HTERT RPE-1 (cell line): ENCODE data around the gene CNTNAP2.

Source experiments
- in situ Hi-C: fragments of 300-500 bp; cut with MboI; formaldehyde crosslinking; loops from 4 replicates; pipeline ENCODE4 v1.14.3; 2020; ENCODE audit warnings: low sequenced_read_pairs

Gene CNTNAP2

DNA sequence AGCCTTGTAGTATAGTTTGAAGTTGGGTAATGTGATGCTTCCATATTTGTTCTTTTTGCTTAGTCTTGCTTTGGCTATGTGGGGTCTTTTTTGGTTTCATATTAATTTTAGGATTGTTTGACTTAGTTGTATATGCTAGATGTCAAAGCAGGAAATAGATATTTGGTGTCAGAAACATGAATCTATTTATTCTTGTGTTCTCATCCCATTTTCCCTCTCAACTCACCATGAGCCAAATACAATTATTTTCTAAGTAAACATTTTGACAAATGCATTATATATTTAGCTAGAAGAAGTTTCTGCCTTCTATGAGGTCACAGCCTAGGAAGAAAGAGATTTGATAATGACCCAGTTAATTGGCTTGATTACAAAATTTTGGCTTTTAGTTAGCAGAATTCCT is 1313.4 kb downstream of the CNTNAP2 start:
- in situ Hi-C loops, result no loop called here

DNA sequence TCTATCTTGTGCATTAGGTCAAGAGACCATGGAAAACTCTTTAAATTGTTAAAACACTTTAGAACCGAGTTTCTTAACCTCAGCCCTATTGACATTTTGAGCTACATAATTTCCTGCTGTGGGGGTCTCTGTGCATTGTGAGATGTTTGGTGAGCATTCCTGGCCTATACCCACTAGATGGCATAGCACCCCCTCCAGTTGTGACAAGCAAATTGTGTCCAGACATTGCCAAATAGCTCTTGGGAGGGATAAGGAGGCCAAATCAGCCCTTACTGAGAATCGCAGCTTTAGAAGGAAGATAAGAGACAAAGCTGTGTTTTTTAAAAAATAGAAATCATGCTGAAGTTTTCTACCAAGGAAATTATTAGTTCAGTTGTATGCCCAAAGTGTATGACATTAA is 1315.5 kb downstream of the CNTNAP2 start:
- in situ Hi-C loops, result no loop called here

DNA sequence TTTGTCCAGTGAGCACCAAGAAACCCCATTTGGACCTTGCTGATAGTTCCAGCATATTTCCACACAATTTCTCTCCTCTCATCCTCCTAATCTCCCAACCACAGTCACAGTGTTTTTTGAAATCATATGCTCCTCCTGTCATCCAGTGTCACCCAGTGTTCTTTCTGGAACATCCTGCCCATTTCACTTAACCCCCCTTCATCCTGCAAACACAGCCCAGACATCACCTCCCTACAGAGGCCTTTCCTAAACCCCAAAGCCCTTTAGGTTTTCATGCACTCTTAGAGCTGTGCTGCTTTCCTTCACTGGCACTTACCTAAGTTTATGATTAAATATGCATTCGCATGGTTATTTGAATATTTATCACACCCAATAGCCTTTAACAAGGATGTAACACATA is 1316.0 kb downstream of the CNTNAP2 start:
- in situ Hi-C loops, result no loop called here

DNA sequence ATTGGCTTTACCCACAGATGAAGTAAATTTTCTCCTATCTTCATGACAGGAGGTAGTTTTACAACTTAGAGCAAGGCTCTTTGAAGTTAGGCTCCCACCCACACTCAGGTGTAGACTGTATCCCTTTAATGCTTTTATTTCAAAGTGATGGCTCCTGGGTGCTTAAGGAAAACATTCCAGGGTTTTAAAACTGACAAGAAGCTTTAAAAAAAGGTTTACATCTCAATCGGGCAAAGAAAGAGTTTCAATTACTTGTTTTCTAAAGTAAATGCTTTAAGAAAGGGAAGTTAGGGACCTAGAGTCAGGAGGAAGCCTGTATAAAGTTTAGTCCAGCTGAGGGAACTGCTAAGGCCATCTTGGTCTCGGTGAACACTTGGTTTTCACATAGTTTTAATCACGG is 1320.1 kb downstream of the CNTNAP2 start:
- in situ Hi-C loops, result no loop called here

DNA sequence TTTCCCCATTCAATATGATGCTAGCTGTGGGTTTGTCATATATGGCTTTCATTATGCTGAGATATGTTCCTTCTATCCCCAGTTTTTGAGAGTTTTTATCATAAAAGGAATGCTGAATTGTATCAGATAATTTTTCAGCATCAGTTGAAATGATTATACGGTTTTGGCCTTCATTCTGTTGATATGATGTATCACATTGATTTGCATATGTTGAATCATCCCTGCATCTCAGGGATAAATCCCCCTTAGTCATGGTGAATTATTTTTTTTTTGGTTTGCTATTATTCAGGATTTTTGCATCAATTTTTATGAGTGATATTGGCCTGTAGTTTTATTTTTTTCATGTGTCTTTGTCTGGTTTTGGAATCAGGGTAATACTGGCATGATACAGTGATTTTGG is 1321.6 kb downstream of the CNTNAP2 start:
- in situ Hi-C loops, result no loop called here

DNA sequence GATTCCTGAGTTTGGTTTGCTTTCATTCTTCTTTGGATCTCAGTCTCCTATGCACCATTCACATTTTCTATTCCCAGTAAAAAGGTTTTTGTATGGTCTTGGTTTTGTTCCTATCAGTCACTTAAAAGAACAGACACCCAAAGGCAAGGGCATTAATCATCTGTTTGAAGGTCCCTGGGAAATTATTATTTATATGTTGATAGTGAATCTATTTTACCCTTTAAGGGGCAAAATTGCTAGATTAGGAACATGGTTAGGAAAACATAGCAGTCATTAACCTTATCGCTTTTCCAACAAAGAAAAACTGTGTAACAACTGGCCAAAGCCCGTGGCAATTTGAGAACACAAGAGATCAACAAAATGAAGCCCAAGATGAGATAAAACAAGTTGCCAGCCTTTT is 1327.3 kb downstream of the CNTNAP2 start:
- in situ Hi-C loops, result no loop called here

DNA sequence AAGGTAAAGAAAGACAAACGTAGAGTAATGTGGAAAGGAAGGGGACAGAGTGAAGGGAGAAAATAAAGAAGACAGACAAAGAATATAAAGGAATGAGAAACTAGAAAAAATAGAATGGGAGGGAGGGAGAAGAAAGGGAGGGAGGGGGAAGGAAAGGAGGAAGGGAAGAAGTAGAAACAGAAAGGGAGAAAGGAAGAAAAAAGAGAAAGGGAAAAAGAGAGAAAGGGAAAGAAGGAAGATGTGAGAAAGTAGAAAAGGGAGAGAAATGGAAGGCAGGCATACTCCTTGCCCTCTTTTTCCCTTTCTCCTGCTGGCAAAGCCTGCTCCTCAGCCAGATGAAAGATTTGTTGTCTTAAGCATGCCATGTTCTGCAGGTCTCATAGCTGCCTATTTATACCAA is 1336.2 kb downstream of the CNTNAP2 start:
- in situ Hi-C loops, result no loop called here

DNA sequence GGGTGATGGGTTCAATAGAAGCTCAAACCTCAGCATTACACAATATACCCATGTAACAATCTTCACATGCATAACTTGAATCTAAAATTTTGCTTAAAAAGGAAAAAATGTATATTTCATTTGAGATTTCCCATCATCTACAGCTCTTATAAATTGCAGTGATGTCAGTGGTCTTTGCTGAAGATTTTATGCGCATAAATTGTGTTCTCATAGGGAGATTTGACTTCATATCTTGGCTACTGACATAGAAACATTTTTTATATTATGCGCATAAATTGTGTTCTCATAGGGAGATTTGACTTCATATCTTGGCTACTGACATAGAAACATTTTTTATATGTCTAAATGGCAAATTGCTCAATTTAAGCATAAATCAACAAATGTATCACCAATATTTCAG is 1348.6 kb downstream of the CNTNAP2 start:
- in situ Hi-C loops, result no loop called here

DNA sequence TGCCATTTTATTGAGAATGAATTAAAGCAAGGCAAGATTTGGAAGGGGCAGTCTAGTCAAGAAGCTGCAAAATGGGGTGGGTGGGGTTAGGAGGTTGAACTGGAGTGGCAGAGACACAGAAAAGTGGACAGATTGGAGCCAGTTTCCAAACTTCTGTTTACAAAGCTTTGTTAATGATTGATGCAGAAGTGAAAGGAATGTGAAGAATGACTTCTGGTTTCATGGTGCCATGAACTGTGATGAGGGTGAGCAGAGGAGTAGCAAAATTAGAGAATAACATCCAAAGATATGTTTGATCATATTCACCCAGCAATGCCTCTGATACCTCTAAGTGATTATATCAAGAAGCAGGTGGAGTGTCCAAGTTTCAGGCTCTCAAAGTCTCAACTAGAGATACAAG is 1356.0 kb downstream of the CNTNAP2 start:
- in situ Hi-C loops, result no loop called here

DNA sequence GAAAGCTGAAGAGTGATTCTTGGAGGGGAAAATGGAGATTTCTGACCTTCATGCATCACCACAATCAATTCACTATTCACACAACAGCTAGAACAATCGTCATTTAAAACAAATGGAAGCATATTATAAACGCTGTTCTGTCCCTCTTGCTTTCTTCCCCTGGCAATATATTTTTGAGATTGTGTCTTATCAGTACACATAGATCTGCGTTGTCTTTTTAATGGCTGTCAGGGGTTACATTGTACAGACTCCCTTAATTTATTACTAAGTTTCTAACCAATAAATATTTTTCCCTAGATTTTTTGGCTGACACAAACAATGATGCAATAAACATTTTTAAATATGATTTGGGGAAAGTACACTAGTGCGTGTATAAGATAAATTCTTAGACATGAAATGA is 1358.3 kb downstream of the CNTNAP2 start:
- in situ Hi-C loops, result no loop called here

DNA sequence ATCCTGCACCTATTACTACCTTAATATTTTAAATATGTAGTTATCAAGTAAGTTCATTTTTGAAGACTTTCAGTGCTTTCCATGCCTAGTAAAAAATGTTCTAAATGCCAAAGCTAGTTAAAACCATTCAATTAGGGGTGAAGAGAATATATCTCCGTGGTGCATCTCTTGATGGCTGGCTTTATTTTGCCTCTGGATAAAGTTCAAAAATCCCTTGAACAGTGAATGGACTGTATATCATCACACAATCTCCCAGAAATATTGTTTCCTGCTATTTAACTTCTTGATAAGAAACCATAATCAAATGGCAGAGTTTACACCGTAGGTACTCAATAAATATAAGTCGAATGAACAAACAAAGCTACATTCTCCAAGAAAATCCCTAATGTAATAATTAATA is 1360.9 kb downstream of the CNTNAP2 start:
- in situ Hi-C loops, result no loop called here

DNA sequence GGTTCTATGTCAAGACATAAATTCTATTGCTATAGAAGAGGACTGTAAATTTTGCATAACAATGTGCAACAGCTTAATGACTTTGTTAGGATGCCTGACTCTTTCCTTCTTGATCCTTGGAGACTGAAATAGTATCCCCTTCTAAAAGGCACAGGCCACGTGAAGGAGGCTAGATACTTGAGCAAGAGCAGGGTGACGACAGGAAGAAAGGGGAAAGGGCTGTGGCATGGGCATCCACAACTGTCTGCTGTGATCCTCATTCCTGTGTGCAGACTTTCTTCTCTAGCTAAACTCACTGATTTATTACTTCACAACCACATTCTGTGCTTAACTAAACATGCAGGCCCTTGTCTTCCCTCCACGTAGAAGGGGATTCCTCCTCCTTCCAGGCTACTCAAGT is 1362.2 kb downstream of the CNTNAP2 start:
- in situ Hi-C loops, result no loop called here

DNA sequence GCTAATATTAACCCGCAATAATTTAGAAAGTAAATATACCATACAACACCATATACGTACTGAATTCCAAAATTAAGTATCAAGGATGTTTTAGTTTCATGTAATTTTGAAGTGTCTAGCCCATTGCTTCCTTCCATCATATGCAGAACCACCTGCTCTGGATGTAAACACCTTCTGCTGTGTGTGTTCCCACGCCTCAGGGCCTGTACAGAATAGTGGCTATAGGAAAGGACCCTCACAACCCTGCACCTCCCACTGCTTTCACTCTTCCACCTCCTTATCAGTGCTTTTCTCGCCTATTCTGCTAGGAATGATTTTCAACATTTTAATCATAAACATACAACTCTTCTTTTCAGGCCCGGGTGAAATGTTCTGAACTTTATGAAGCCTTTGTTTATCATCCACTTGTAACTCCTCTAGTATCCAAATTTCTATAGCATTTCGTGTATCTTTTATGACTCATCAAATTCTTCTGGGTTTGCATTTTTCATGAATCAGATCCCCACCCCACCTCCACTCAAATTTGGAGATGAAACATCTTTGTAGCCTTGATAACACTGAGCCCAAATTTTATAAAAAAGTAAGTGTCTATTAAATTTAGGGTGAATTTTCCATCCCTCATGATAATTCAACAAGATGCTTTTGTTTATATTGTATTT is 1367.2 kb downstream of the CNTNAP2 start:
- in situ Hi-C loops, result no loop called here

DNA sequence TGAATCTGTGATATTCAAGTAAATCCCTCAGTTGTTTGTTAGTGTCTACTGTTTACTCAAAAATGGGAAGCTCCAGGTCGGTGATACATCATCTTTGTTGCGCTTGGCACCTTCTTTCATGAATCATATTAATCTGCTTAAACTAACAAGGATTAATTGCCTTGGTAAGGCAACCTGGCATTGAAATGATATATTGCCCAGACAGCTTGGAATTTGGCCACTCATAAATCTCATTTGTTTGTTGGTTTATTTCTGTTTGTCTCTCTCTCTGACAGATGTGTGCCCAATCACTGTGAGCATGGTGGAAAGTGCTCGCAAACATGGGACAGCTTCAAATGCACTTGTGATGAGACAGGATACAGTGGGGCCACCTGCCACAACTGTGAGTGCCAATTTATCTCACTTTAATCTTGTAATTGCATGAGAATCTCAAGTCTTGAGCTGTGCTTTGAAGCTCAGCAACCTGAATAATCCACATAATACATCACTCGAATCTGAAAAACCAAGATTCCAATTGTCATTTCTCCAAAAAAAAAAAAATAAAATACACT is 1369.1 kb downstream of the CNTNAP2 start:
- in situ Hi-C loops, result no loop called here

DNA sequence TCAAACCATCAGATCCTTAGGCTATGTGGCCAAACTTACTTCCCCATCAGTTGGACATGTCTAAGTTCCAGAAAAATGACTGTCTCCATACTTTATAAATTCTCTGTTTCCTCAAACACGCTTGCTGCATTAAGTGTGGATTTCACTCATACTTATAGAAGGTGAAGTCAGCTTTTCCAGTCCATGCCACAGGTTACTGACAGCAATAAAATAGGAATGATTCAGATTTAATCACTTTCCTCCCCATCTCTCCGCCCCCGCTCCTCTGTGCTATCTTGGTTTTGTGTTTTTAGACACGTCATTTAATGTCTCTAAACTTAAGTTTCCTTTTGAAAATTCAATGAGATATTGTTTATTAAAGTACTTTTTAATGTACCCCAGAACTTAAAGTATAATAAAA is 1376.0 kb downstream of the CNTNAP2 start:
- in situ Hi-C loops, result no loop called here

DNA sequence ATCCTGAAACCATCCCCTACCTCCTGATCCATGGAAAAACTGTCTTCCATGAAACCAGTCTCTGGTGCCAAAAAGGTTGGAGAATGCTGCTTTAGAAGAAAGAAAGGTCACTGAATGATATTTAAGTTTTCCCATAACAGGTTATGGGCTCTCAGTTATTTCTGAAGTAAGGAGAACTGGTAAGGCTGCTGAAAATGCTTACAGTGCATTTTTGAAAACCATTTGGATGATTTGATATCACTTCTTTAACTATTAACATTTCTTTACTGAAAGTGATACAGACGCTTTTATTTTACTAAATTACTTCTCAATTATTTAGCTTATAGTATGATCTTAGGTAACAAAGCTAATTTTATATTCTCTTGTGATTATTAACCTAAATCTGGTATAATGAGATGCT is 1379.6 kb downstream of the CNTNAP2 start:
- in situ Hi-C loops, result no loop called here

DNA sequence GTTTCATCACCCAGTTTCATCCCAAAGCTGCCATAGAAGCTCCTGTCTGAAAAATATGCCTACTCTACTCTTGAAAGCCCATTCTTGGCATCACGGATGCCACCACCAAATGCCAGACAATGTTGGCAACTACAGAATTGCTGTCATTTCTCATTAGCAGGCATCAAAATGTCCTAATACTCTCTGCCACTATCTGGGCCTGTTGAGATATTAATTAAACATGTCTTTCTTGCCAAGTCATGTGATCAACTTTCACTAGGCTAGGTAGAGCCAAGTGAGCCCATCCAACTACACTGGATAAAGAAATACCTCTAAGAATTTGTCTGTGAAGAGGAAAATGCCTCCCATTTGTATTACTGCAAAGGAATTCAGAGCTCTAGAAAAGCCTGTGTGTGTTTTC is 1380.6 kb downstream of the CNTNAP2 start:
- in situ Hi-C loops, result no loop called here

DNA sequence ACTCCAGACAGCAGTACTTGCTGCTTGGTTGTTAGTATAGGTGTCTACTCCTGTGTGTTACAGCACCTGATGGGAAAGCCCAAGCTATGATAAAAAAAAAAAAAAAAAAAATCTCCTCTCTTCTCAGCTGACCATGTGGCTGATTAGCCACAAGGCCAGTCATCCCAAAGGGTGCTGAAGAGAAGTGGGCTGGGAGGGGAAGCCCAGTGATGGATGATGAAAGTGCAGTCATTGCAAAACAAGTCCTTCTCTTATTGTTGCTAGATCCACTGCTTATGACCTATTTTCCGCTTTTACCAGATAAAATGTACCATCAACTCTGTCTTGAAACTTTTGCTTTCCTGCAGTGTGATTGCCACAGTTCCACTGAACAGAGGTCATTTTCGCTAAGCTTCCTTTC is 1381.5 kb downstream of the CNTNAP2 start:
- in situ Hi-C loops, result no loop called here

DNA sequence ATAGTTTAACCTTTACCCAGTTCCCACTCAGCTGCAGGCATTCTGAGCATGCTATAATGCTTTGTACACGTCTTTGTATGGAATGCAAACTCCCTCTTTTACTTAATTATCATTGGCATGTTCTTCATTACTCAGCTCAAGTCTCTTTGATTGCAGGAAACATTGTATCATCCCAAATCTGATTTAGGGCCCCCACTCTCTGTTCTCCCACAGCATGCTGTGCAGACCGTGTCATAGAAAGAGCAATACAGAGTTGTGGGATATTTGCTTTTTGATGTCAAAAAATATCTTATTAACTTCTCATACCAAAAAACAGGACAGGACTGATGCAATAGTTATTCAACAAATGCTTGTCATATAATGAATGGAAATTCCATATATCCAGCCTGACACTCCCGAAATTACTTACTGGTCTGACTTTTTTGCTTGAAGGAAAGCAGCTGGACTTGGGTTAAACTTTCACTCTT is 1392.5 kb downstream of the CNTNAP2 start:
- in situ Hi-C loops, result no loop called here

DNA sequence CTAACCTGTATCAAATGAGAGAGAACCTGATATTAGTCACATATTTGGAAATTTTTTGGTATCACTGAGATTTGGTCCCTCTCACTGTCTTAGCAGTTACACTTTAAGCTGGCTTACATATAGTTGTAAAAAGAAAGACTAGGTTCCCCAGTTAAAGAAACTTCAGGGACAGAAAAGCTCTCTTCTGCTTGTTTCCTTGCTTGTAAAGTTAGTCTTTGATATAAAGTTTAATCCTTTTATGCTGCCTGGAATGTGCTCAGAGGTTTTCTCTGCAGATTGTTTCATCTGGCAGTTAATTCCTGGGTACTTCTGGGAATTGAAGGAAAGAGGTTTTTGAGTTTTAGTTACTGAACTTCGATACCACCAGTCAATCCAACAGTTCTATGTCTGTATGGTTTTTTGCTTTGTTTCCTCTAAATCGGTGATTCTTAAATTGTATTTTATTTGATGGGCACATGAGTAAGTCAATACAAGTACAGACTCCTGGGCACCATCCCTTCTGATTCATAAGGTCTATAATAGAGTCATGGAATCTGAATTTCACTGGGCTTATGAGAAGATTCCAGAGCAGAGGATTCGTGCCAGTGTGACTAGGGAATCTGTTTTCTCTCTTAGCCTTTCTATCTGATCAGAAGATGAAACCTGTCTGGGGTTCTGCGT is 1393.1 kb downstream of the CNTNAP2 start:
- in situ Hi-C loops, result no loop called here

DNA sequence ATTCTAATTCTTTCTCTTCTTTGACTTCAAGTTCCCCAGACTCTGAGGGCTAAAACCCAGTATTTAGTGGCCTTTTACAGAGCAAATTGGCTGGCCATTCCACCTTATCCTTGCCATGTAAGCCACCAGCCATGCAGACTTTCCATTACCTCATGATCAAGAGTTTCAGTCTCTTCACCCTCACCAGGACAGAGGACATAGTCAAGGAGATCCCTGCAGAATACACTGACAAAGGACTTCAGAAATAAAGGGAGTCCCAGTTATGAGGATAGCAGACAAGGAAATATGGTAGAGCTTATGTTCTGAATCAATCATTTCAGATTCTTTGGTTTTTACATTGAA is 1393.6 kb downstream of the CNTNAP2 start:
- in situ Hi-C loops, result no loop called here

DNA sequence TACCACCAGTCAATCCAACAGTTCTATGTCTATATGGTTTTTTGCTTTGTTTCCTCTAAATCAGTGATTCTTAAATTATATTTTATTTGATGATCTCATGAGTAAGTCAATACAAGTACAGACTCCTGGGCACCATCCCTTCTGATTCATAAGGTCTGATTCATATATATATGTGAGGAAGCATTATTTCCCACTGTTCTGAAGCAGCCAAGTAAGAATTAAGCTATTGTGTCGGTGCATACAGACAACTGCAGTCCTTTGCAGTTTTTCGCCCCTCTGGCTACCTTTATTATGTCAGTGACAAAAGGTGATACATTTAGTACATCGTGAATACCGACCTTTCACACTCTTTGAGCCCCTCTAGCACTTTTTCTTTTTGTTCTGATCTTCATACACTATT is 1394.3 kb downstream of the CNTNAP2 start:
- in situ Hi-C loops, result no loop called here

DNA sequence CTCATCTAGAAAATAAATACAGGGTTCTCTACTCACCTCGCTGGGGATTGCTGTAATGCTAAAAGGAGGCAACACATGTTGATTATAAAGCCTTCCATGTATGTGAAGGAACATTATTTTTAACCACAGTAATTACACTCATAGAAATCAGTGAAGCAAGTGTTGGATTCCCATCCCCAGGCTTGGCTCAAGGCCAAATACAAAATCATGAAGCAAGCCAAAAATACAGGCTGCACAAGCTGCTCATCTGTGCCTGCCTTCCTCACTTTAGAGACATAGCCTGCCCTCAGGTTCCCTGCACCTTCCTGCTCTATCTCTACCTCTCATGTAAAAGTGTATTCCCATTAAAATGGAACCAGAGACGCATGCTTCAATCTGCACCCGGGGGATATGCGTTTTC is 1396.8 kb downstream of the CNTNAP2 start:
- in situ Hi-C loops, result no loop called here
